ENCODE data around the gene CNTN4.

DNA sequence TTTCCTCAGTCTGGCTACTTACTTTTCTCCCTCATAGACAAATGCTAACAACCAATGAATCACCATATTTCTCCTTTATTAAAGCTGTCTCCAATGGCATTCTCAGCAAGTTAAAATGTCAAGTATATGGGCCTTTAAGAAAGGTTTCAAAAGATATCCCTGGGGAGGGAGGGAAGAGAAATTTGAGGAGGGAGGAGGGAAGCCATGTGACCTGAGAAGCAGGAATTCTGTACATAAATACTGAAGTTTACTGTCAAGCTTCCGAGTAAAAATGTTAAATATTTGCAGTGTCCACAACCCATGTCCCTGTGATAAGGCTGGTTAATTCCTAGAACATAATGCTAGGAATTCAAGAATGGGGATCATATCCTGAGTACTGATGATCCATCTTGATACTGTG lies 175.9 kb downstream of the CNTN4 start:
- TF ChIP-seq, protein P1, sequence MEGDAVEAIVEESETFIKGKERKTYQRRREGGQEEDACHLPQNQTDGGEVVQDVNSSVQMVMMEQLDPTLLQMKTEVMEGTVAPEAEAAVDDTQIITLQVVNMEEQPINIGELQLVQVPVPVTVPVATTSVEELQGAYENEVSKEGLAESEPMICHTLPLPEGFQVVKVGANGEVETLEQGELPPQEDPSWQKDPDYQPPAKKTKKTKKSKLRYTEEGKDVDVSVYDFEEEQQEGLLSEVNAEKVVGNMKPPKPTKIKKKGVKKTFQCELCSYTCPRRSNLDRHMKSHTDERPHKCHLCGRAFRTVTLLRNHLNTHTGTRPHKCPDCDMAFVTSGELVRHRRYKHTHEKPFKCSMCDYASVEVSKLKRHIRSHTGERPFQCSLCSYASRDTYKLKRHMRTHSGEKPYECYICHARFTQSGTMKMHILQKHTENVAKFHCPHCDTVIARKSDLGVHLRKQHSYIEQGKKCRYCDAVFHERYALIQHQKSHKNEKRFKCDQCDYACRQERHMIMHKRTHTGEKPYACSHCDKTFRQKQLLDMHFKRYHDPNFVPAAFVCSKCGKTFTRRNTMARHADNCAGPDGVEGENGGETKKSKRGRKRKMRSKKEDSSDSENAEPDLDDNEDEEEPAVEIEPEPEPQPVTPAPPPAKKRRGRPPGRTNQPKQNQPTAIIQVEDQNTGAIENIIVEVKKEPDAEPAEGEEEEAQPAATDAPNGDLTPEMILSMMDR (IDR thresholded peaks at IDR 0.05), result no peak
- TF ChIP-seq POLR2A (IDR thresholded peaks at IDR 0.05), result no peak
